Dermis blood vessel endothelial cell (primary cell): Measurements from ENCODE around the gene RIMS1. TPM values are rescaled to one million over a fixed set of nuclear protein-coding genes. Genes with fewer than 3 reads are reported as not detected.

Experiments used
- DNase-seq: peaks from one replicate; pipeline ENCODE4 v3.0.0; 2010
- total RNA-seq: library from RNA; depleted of rRNA; stranded (reverse); fragments of >200 nt; gene quantifications from 2 replicates; pipeline ENCODE4 v1.2.3, GENCODE V29; 2014

Gene RIMS1
- total RNA-seq, 1 donor from 2014 or later: 7.5 TPM

- DNase-seq: no peak
Measured at GRCh38 chr6:72417759-72418158, 531.4 kb downstream of the RIMS1 start.

- DNase-seq: no peak
Measured at GRCh38 chr6:72418495-72418894, 532.1 kb downstream of the RIMS1 start.

- DNase-seq: no peak
Measured at GRCh38 chr6:72419966-72420365, 533.6 kb downstream of the RIMS1 start.

GRCh38 chr6:72420409-72420808 is 534.1 kb downstream of the RIMS1 start:
- no peak for DNase-seq

GRCh38 chr6:72421387-72421786 is 535.0 kb downstream of the RIMS1 start:
- no peak for DNase-seq

GRCh38 chr6:72422171-72422570 is 535.8 kb downstream of the RIMS1 start:
- no peak for DNase-seq

- DNase-seq: no peak
Measured at GRCh38 chr6:72424476-72424875, 538.1 kb downstream of the RIMS1 start.

- no peak for DNase-seq
Measured at GRCh38 chr6:72425003-72425681, 538.8 kb downstream of the RIMS1 start.

- DNase-seq: no peak
Measured at GRCh38 chr6:72440611-72441010, 554.3 kb downstream of the RIMS1 start.

- DNase-seq: no peak
Measured at GRCh38 chr6:72446430-72446829, 560.1 kb downstream of the RIMS1 start.
